GM12878 (cell line): ENCODE results near the gene CFAP65. TPM values are rescaled to one million over a fixed set of nuclear protein-coding genes. Genes with fewer than 3 reads are reported as not detected.
A peak's percentile ranks its signal among the peaks of the same experiment; 100 is the strongest.

Experiments used
- ATAC-seq: fragments of 200-7000 bp; cut with Tn5 transposase; 3 replicates; pipeline ENCODE4 v1.9.1; 2020; ENCODE audit warnings: mild to moderate bottlenecking, moderate library complexity
- BruUV-seq: library from RNA; stranded (reverse); fragments of 400-500 nt; replicated peaks from 2 replicates; lab custom pipeline; 2021; lab: Mats Ljungman, UMichigan
- CTCF ChIA-PET: fragments of 300-600 bp; sonication (Branson Sonifier 250); formaldehyde crosslinking; extraction: SDS; loops from one replicate; lab custom pipeline; 2021; ENCODE audit warnings: inconsistent platforms; lab: Yijun Ruan, JAX
- POLR2A ChIA-PET: fragments of 350-600 bp; formaldehyde crosslinking; extraction: SDS; loops from one replicate; lab custom pipeline; 2021; ENCODE audit warnings: inconsistent platforms; lab: Charles Lee
- RAD21 ChIA-PET: fragments of 300-600 bp; sonication (Branson Sonifier 250); formaldehyde crosslinking; loops from one replicate; lab custom pipeline; 2023; ENCODE audit warnings: antibody characterized with exemption; ENCODE audit not compliant: unreplicated experiment; lab: Charles Lee
- SMC1A ChIA-PET: fragments of 300-600 bp; sonication (Branson Sonifier 250); formaldehyde crosslinking; loops from one replicate; lab custom pipeline; 2023; ENCODE audit not compliant: unreplicated experiment, uncharacterized antibody; lab: Charles Lee
- DNase-seq: peaks from one replicate; pipeline ENCODE4 v3.0.0-alpha.2; 2011; ENCODE audit warnings: low read depth, low spot score
- FAIRE-seq: peaks from 3 replicates; lab custom pipeline; 2011; peaks lifted over from hg19 to GRCh38; lab: Jason Lieb, UNC
- H2AFZ ChIP-seq: 2 replicates; pipeline ENCODE4 v1.6.0; 2011; ENCODE audit warnings: low read depth, low read length, control low read depth; ENCODE audit not compliant: control insufficient read depth
- H3K27ac ChIP-seq: 2 replicates; pipeline ENCODE4 v1.5.1; 2011; ENCODE audit warnings: control low read depth; ENCODE audit not compliant: control insufficient read depth, insufficient read depth
- H3K27me3 ChIP-seq, 2 experiments: replicated peaks in 1 of 2; 2 replicates each; pipeline versions ENCODE4 v1.6.0 to v1.6.1; 2011; ENCODE audit warnings: low read length in 1 of 2; ENCODE audit not compliant: control insufficient read depth in 2 of 2, insufficient read depth in 2 of 2
- H3K36me3 ChIP-seq, 2 experiments: 2 replicates each; pipeline ENCODE4 v1.5.1; 2011; ENCODE audit warnings: low read length in 1 of 2; ENCODE audit not compliant: control insufficient read depth in 2 of 2, insufficient read depth in 2 of 2
- H3K4me1 ChIP-seq: 2 replicates; pipeline ENCODE4 v1.6.1; 2011; ENCODE audit warnings: mild to moderate bottlenecking, low read length, moderate library complexity, mixed read lengths; ENCODE audit not compliant: control insufficient read depth, insufficient read depth
- H3K4me2 ChIP-seq: 2 replicates; pipeline ENCODE4 v1.6.0; 2011; ENCODE audit warnings: control low read depth; ENCODE audit not compliant: control insufficient read depth, insufficient read depth
- H3K4me3 ChIP-seq: fragments of 200-600 bp; sonication (generic); 2 replicates; pipeline ENCODE4 v1.5.1; 2016
- H3K79me2 ChIP-seq: 2 replicates; pipeline ENCODE4 v1.6.0; 2011; ENCODE audit warnings: low read length; ENCODE audit not compliant: control insufficient read depth, insufficient read depth
- H3K9ac ChIP-seq: 2 replicates; pipeline ENCODE4 v1.8.0; 2011; ENCODE audit warnings: low read length, control low read depth, mixed read lengths; ENCODE audit not compliant: control insufficient read depth, insufficient read depth
- H3K9me3 ChIP-seq: replicated peaks from 3 replicates; pipeline ENCODE4 v1.5.1; 2011; ENCODE audit warnings: mild to moderate bottlenecking, low read length; ENCODE audit not compliant: control insufficient read depth, insufficient read depth
- H4K20me1 ChIP-seq: 2 replicates; pipeline ENCODE4 v1.6.0; 2011; ENCODE audit not compliant: control insufficient read depth, insufficient read depth
- BRCA1 ChIP-seq: IDR thresholded peaks from 2 replicates; pipeline ENCODE4 v1.6.1; 2011; ENCODE audit warnings: low read depth, low read length, improper control_type of control experiment
- EP300 ChIP-seq, 2 experiments: fragments of 150-350 bp in 1 of 2; IDR thresholded peaks; 2 replicates each; pipeline ENCODE4 v1.6.1; 2011 to 2012; ENCODE audit warnings: low read depth in 2 of 2, low read length in 2 of 2, borderline replicate concordance in 1 of 2, improper control_type of control experiment in 1 of 2, inconsistent platforms in 1 of 2; ENCODE audit not compliant: control insufficient read depth in 1 of 2
- ESRRA ChIP-seq: IDR thresholded peaks from 2 replicates; pipeline ENCODE4 v1.6.1; 2012; ENCODE audit warnings: mild to moderate bottlenecking, low read length, improper control_type of control experiment
- GABPA ChIP-seq: IDR thresholded peaks from 2 replicates; pipeline ENCODE4 v1.6.1; 2014; ENCODE audit warnings: antibody characterized with exemption, low read depth, mild to moderate bottlenecking, inconsistent platforms
- IKZF2 ChIP-seq, 2 experiments: fragments of 450-650 bp; IDR thresholded peaks; 2 replicates each; pipeline ENCODE4 v1.6.1; 2017; ENCODE audit warnings: mild to moderate bottlenecking in 2 of 2, moderate library complexity in 2 of 2
- SUPT20H ChIP-seq: IDR thresholded peaks from 2 replicates; pipeline ENCODE4 v1.6.1; 2011; ENCODE audit warnings: low read depth, mild to moderate bottlenecking, low read length, moderate library complexity, borderline replicate concordance; ENCODE audit not compliant: control insufficient read depth
- ZNF24 ChIP-seq: fragments of 450-650 bp; IDR thresholded peaks from 2 replicates; pipeline ENCODE4 v1.6.1; 2017; ENCODE audit warnings: antibody characterized with exemption, mild to moderate bottlenecking
- ZSCAN29 ChIP-seq: fragments of 450-650 bp; IDR thresholded peaks from 2 replicates; pipeline ENCODE4 v1.6.1; 2017; ENCODE audit warnings: mild to moderate bottlenecking, moderate library complexity
- in situ Hi-C: fragments of 300-500 bp; cut with MboI; formaldehyde crosslinking; loops from 9 replicates; pipeline ENCODE4 v1.14.3; 2018; ENCODE audit warnings: mixed read lengths
- intact Hi-C: fragments of 100-400 bp; cut with micrococcal nuclease; formaldehyde crosslinking; loops from one replicate; pipeline ENCODE4 v1.14.2; 2022; ENCODE audit not compliant: unreplicated experiment
- polyA plus RNA-seq, 11 experiments: library from polyadenylated mRNA; depleted of rRNA in 4 of 11; unstranded in 6 of 11; stranded (reverse) in 5 of 11; fragments of >200 nt; fragmentation: Nextera tagmentation in 4 of 11; fragmentation: Illumina TruSeq in 1 of 11; extraction: Ambion mirVana in 4 of 11; extraction: Trizol in 1 of 11; gene quantifications; 1 replicate in 1 of 11; 2 replicates in 10 of 11; pipeline versions ENCODE4 v1.2.1 to v1.2.3, GENCODE V29; 2011 to 2016; ENCODE audit warnings: inconsistent platforms in 2 of 11, missing spikeins in 2 of 11, low read depth in 1 of 11
- total RNA-seq, 4 experiments: library from RNA; depleted of rRNA in 3 of 4; stranded (reverse); fragments of >200 nt in 3 of 4; fragmentation: Illumina TruSeq in 1 of 4; extraction: Trizol in 1 of 4; gene quantifications; 2 replicates each; pipeline versions ENCODE4 v1.2.1 to v1.2.3, GENCODE V29; 2013 to 2021
- TF ChIP-seq, protein P1 (sequence below): IDR thresholded peaks from 2 replicates; pipeline ENCODE4 v1.6.1; 2012; ENCODE audit warnings: low read depth, low read length, improper control_type of control experiment

CFAP65 gene
- total and polyA plus RNA-seq, 10 of the 15 experiments (the other 5 are each of a cell fraction or from before 2014, with no cell fraction given), result not detected

- Histone ChIP-seq H3K27ac (0 out of 2 replicates have a peak overlapping the region, but pooled peaks have one; percentile 31), H3K4me2 (no peak overlapping the region), H3K9ac (no peak overlapping the region), H3K79me2 (no peaks in the 10 kb centered on the region), H3K36me3 (no peaks in the 10 kb centered on the region), H3K9me3 (no peaks in the 10 kb centered on the region), H4K20me1 (peaks cover 3% of the 10 kb centered on the region; the same call in 1 of the 2 replicates), H3K4me1 (peaks cover 21% of the 10 kb centered on the region), H3K27me3 (no peaks in the 10 kb centered on the region), H2AFZ (no peak overlapping the region), H3K4me3 (no peak overlapping the region)
- ATAC-seq (no peak), DNase-seq (no peak), FAIRE-seq (no peak)
- no peak for TF ChIP-seq GABPA
- no peak for TF ChIP-seq ZNF24
- TF ChIP-seq, protein P1, sequence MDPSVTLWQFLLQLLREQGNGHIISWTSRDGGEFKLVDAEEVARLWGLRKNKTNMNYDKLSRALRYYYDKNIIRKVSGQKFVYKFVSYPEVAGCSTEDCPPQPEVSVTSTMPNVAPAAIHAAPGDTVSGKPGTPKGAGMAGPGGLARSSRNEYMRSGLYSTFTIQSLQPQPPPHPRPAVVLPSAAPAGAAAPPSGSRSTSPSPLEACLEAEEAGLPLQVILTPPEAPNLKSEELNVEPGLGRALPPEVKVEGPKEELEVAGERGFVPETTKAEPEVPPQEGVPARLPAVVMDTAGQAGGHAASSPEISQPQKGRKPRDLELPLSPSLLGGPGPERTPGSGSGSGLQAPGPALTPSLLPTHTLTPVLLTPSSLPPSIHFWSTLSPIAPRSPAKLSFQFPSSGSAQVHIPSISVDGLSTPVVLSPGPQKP, result no peak
- TF ChIP-seq ZSCAN29, result no peak
- TF ChIP-seq BRCA1, result no peak
- no peak for TF ChIP-seq SUPT20H
- TF ChIP-seq ESRRA, result no peak
- TF ChIP-seq EP300 (IDR thresholded peaks at IDR 0.05; ENCODE audit: borderline replicate concordance in 1 of 2, control insufficient read depth in 1 of 2, low read depth in 2 of 2, low read length in 2 of 2), result no peak
- no peak for TF ChIP-seq IKZF2 (IDR thresholded peaks at IDR 0.05)
- POLR2A ChIA-PET, result no interaction called here
- no TSS peak for BruUV-seq
- in situ Hi-C loops (no loop called here), intact Hi-C loops (no loop called here)
- RAD21 ChIA-PET, result interaction anchor here (1.3 kb wide), 1 partner anchor 72 kb away, joined by 6 read pairs; no protein-coding TSS in a partner anchor
- CTCF ChIA-PET, result interaction anchor here (0.6 to 26.8 kb wide), 6 partner anchors 8 to 85 kb away, joined by 3 to 365 read pairs (median 14); no protein-coding TSS in a partner anchor
- SMC1A ChIA-PET, result interaction anchor here (1.3 to 4.8 kb wide), 3 partner anchors 12 to 33 kb away, joined by 3 to 20 read pairs (median 5); no protein-coding TSS in a partner anchor
These were observed 44.9 kb upstream of the CFAP65 start for GRCh38 chr2:219086196-219086595.
